Type B pancreatic cell (in vitro differentiated cells): Measurements from ENCODE around the gene MUCL1. TPM values are rescaled to one million over a fixed set of nuclear protein-coding genes. Genes with fewer than 3 reads are reported as not detected.

Experiments used
- DNase-seq: peaks from one replicate; pipeline ENCODE4 v3.0.0; 2021; ENCODE audit warnings: mixed read lengths; ENCODE audit not compliant: unreplicated experiment; ENCODE audit errors: extremely low spot score
- H3K27ac Mint-ChIP-seq: 2 replicates; pipeline ENCODE4 v1.8.0; 2021; ENCODE audit warnings: mild to moderate bottlenecking, mixed read lengths
- H3K27me3 Mint-ChIP-seq: 2 replicates; pipeline ENCODE4 v1.8.0; 2021; ENCODE audit warnings: mixed read lengths
- H3K36me3 Mint-ChIP-seq: 2 replicates; pipeline ENCODE4 v1.8.0; 2021; ENCODE audit warnings: mixed read lengths
- H3K4me1 Mint-ChIP-seq: one replicate; pipeline ENCODE4 v1.8.0; 2021; ENCODE audit warnings: mixed read lengths; ENCODE audit not compliant: unreplicated experiment
- H3K4me3 Mint-ChIP-seq: 2 replicates; pipeline ENCODE4 v1.8.0; 2021; ENCODE audit warnings: mild to moderate bottlenecking, mixed read lengths
- H3K9me3 Mint-ChIP-seq: 2 replicates; pipeline ENCODE4 v1.8.0; 2021; ENCODE audit warnings: mixed read lengths
- total RNA-seq: library from RNA; stranded (reverse); gene quantifications from 2 replicates; pipeline ENCODE4 v1.2.1, GENCODE V29; 2021; ENCODE audit warnings: low replicate concordance
- TF ChIP-seq, protein P1 (sequence below): fragments of 200-600 bp; sonication (generic); conservative IDR thresholded peaks from 2 replicates; pipeline ENCODE4 v1.5.0; 2021; ENCODE audit warnings: antibody characterized with exemption, mild to moderate bottlenecking

The MUCL1 gene
- total RNA-seq, 1 donor from 2014 or later: not detected

- Mint-ChIP-seq H3K36me3 (no peaks in the 10 kb centered on the region), H3K27me3 (peaks cover 2% of the 10 kb centered on the region), H3K4me3 (no peak overlapping the region), H3K27ac (peak overlapping the region; percentile 45), H3K9me3 (no peaks in the 10 kb centered on the region), H3K4me1 (no peaks in the 10 kb centered on the region)
- DNase-seq: no peak
- TF ChIP-seq, protein P1, sequence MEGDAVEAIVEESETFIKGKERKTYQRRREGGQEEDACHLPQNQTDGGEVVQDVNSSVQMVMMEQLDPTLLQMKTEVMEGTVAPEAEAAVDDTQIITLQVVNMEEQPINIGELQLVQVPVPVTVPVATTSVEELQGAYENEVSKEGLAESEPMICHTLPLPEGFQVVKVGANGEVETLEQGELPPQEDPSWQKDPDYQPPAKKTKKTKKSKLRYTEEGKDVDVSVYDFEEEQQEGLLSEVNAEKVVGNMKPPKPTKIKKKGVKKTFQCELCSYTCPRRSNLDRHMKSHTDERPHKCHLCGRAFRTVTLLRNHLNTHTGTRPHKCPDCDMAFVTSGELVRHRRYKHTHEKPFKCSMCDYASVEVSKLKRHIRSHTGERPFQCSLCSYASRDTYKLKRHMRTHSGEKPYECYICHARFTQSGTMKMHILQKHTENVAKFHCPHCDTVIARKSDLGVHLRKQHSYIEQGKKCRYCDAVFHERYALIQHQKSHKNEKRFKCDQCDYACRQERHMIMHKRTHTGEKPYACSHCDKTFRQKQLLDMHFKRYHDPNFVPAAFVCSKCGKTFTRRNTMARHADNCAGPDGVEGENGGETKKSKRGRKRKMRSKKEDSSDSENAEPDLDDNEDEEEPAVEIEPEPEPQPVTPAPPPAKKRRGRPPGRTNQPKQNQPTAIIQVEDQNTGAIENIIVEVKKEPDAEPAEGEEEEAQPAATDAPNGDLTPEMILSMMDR: no peak
These were observed 37.6 kb downstream of the MUCL1 start for GRCh38 chr12:54891717-54892478.

Other genes with a start within 250 kb of the MUCL1 start
- not detected in 2 replicates for gene LACRT, start 219.6 kb upstream of the MUCL1 start, total RNA-seq
- not detected in 2 replicates for gene DCD, start 206.2 kb upstream of the MUCL1 start, total RNA-seq
- not detected in 2 replicates for gene TESPA1, start 130.2 kb downstream of the MUCL1 start, total RNA-seq
- 1.6 and 3.3 TPM in 2 replicates for gene NEUROD4, start 165.5 kb downstream of the MUCL1 start, total RNA-seq